Measurements from ENCODE around the gene DENND6B.

Gene DENND6B

DNA sequence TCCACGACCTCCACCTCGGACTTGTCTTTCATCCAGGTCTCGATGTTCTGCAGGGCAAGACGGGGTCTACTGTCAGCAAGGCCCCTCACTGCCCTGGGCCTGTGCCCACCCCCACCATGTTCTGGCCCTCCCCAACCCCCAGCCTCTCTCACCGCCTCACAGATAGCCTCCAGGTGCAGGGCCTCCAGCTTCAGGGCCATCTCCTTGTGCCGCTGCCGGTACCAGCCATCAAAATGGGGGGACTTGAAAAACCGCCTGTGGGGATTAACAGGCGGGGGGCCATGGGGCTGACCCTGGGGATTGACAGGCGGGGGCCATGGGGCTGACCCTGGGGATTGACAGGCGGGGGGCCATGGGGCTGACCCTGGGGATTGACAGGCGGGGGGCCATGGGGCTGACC lies 14.4 kb downstream of the DENND6B start:
- H3K27ac Mint-ChIP-seq, result no peak overlapping the region
- no peaks in the 10 kb centered on the region for H3K27me3 Mint-ChIP-seq
- no peaks in the 10 kb centered on the region for H3K36me3 Mint-ChIP-seq
- H3K4me1 Mint-ChIP-seq, result peaks cover 16% of the 10 kb centered on the region
- no peak overlapping the region for H3K4me3 Mint-ChIP-seq
- H3K9me3 Mint-ChIP-seq, result no peaks in the 10 kb centered on the region

DNA sequence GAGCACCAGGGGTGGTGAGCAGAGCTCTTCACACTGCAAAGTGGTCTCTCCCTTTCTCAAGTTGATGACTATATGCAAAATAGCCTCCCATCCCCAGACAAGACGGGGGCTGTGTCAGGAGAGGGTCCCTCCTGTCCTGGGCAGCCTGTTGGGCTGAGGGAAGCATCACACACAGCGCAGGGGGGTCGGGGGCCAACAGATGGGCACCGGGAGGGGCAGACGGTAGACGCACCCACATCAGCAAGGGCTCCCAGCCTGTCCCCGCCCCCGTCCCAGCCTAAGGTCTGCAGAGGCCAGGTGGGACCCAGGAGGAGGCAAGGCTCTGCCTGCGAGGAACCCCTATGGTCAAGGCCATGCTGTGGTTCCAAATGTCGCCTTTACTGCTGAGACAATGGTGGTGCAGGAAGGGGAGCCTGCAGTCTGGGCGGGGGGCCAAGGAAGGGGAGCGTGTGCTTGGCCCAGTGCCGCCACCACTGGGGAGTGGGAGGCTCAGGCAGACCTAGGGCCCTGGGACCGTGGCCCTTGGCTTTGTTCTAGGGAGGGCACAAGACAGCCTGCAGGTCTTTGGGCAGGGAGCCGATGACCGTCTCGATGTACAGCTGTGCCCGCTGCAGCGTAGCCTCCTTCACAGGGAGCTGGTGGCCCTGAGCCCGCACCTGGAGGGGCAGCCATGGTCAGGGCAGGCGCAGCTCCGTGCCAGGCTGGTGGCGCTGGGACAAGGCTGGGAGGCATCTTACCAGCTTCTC lies 15.0 kb downstream of the DENND6B start:
- no peaks in the 10 kb centered on the region for H3K27me3 Mint-ChIP-seq
- H3K9me3 Mint-ChIP-seq, result no peaks in the 10 kb centered on the region
- H3K4me3 Mint-ChIP-seq, result no peak overlapping the region
- H3K36me3 Mint-ChIP-seq, result no peaks in the 10 kb centered on the region
- H3K27ac Mint-ChIP-seq, result no peak overlapping the region
- H3K4me1 Mint-ChIP-seq, result peaks cover 16% of the 10 kb centered on the region

DNA sequence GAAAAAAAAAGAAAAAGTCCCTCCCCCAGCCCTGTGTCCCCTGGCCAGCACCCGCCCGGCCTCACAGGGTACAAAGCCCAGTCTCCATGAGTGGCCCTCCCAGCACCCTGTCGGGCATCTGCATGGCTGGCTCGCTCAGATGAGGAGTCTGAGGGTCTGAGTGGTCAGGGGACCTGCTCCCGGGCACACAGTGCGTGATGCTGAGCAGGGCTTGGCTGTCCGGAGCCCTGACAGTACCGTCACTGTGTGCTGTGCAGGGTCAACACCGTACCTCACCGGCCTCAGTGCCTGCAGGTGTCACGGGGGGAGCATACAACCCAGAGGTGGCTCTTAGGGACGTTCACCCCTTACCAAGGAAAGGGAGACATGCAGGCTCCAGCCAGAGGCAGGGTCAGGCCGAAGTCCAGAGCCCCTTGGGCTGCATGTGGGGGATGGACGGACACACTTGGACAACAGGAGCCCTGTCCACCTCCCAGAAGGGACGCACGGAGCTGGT lies 15.8 kb downstream of the DENND6B start:
- Mint-ChIP-seq H3K9me3 (no peaks in the 10 kb centered on the region), H3K27me3 (peaks cover 1% of the 10 kb centered on the region), H3K27ac (no peak overlapping the region), H3K4me3 (no peak overlapping the region), H3K36me3 (no peaks in the 10 kb centered on the region), H3K4me1 (peaks cover 20% of the 10 kb centered on the region)

DNA sequence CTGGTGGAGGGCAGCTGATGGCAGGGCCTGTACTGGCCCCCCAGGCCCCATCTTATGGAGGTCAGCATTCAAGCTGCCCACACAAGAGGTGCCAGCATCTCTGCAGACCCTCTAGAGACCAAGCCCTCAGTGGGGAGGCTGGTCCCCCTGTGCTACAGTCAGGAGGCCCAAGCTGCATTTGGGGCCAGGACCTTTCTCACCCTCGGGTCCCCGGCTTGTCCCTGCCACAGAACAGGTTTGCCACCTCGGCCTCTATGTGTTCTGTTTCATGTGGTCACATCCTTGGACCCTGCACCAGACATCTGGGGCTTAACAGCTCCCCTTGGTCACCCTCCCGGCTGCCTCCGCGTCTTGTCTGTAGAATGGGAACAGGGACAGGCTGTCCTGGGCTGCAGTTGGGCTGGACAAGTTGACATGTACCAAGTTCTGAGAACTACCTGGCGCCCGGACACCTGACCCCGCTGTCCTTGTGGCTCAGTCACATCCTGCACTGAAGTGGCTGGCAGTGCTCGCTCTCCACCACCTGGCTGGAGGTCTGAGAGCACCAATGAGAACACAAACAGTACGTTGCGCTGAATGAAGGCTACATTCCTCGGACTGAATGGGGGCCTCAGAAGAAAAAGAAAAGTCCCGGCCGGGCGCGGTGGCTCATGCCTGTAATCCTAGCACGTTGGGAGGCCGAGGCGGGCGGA lies 16.6 kb downstream of the DENND6B start:
- no peaks in the 10 kb centered on the region for H3K9me3 Mint-ChIP-seq
- H3K27me3 Mint-ChIP-seq, result peaks cover 3% of the 10 kb centered on the region
- H3K27ac Mint-ChIP-seq, result no peak overlapping the region
- peaks cover 17% of the 10 kb centered on the region for H3K4me1 Mint-ChIP-seq
- no peak overlapping the region for H3K4me3 Mint-ChIP-seq
- no peaks in the 10 kb centered on the region for H3K36me3 Mint-ChIP-seq

DNA sequence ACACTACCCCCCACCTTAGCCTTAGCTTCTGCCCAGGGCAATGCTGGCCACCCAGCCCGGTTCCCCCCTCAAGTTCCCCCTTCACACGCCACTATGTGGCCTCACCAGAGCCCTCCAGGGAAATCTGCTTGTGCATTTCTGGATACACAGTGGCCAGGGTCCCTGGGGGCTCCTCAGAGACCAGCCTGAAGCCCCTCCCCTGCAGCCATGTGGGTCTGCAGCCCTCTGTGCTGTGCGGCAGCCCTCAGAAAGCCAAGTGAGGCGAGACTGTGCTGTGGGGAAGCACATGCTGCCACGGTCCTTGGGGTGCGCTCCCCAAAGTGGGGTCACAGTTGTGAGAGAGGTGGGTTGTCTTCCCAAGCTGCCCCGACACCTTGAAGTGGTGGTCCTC lies 17.2 kb downstream of the DENND6B start:
- Mint-ChIP-seq H3K4me3 (no peak overlapping the region), H3K27me3 (peaks cover 3% of the 10 kb centered on the region), H3K36me3 (no peaks in the 10 kb centered on the region), H3K27ac (no peak overlapping the region), H3K4me1 (peaks cover 16% of the 10 kb centered on the region), H3K9me3 (no peaks in the 10 kb centered on the region)

DNA sequence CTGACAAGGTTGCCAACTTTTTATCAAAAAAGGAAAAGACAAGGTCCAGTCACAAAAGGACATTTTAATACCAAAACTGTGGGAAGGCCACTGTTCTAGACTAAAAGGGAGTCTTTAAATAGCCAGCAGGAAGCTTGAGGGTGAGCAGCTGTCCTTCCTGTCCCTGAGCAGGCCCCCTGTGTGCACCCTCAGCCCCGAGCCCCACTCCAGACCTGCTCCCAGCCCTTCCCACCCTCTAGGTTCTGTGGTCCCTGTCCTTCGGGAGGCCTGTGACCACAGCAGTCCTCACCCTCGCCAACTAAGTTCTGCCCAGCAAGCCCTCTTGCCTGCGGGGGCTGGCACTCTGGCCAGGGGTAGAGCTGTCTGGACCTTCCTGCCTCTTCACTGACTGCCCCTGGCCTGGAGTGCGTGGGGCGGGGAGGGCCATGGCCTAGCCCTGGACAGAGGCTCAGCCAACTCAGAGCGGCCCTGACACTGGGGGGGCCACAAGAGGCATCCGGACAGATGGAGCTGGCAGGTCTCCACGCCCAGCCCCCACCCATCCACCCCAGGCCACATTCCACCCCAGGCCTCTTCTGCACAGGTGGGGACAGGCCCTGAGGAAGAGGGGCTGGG lies 17.7 kb downstream of the DENND6B start:
- Mint-ChIP-seq H3K36me3 (no peaks in the 10 kb centered on the region), H3K4me1 (peaks cover 11% of the 10 kb centered on the region), H3K4me3 (no peak overlapping the region), H3K27ac (no peak overlapping the region), H3K27me3 (peaks cover 5% of the 10 kb centered on the region), H3K9me3 (no peaks in the 10 kb centered on the region)

DNA sequence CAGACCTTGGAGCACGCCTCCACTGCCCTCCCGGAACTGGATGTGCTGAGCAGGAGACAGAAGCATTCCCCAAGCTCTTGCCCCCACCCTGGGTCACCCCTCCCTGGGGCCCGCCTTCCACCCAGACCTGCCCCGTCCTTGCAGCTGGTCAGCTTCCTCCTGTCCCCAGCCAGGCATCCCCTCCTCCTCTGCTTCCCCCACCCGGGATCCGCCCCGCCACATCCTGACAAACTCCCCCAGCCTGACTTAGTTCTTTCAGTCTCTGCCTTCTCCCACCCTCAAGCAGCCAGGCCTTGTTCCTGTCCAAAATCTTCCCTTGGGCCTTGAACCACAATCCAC lies 18.2 kb downstream of the DENND6B start:
- no peak overlapping the region for H3K27ac Mint-ChIP-seq

DNA sequence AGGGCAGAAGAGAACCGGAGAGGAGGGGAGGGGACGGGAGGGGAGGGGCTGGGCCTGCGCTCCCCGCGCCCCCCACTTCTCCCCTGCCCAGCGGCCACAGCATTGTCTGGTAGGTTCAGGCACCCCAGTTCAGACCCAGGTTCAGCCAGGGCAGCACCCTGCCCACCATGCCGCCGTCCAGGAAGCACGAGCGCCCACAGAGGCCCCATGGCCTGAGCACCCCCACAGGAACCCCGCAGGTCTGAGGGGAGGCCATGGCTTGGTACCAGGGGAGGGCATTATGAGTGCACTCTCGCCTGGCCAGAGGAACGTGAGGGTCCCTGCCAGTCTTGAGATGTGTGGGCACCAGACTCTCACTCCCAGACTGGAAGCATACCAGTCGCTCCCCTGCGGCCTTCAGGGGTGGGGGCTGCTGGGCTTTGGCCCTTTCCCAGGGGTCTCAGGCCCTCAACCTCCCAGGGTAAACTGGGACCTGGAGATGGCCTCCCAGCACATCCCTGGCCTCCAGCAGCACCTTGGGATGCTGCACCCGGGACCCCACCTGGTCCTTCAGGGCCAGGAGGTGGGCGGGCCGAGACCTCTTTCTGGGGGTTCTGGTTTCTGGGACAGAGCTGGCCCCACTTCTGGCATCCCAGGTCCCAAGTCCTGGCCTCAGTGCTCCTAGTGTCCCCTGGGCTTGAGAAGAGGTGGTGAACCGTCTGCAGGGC lies 18.8 kb downstream of the DENND6B start:
- H3K27me3 Mint-ChIP-seq, result peaks cover 5% of the 10 kb centered on the region

More for the DNA sequence above, 18.2 kb downstream of the DENND6B start:
- no peaks in the 10 kb centered on the region for H3K9me3 Mint-ChIP-seq
- no peak overlapping the region for H3K4me3 Mint-ChIP-seq
- H3K4me1 Mint-ChIP-seq, result peaks cover 6% of the 10 kb centered on the region
- peaks cover 5% of the 10 kb centered on the region for H3K27me3 Mint-ChIP-seq
- H3K36me3 Mint-ChIP-seq, result no peaks in the 10 kb centered on the region

DNA sequence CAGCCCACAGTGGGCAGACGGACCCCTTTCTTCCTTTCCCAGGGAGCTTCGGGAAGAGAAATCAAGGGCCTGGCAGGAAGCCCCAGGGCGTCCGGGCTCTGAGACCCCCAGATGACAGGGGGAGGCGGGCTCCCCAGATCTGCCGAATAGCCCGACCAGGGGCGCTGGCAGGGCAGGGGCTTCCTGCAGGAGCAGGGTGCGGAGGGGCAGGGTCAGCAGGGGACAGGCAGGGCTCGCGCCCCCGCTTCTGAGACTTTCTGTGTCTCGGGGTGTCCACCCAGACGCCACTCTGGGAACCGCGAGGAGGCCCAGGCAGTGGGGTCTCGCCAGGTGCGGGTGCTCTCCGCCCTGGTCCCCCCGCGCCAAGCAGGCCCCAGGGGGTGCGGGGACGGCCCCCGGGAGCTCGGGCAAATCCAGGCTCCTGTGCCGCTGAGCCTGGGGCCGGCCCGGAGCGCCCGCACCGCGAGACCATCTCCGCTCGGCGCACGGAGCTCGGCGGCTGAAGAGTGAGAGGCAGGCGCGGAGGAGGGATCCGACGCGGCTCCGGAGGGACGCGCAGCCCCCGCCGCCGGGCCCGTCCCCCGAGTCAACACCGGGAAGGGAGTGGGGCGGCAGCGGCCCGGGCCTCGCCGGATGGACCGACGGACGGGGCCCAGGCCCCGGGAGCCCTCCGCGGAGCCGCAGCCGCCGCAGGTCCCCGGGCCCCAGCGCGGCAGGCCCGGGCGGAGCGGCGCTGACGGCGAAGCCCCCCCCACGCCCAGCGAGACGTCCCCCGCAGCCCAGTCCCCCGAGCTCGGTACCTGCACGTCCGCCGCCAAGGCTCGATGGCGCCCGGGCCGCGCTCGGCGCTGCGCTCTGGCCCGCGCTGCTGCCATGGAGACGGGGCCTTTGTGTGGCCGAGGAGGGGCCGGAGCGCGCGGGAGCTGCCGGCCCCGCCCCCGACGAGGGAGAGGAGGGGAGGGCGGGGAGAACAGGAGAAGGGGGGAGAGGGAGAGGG lies 19.8 kb downstream of the DENND6B start, which contains the start of gene PLXNB2:
TSS of gene PLXNB2 (minus strand) at position 894 of the 997 bp plus-strand sequence. CDS start 17,062 bp downstream, outside the sequence.
- Mint-ChIP-seq H3K27ac (no peak within 1 kb of the TSS), H3K27me3 (peaks cover 5% of the 10 kb centered on the region), H3K4me3 (no peak within 1 kb of the TSS)

More for the DNA sequence above, 18.8 kb downstream of the DENND6B start:
- Mint-ChIP-seq H3K9me3 (no peaks in the 10 kb centered on the region), H3K4me3 (no peak overlapping the region), H3K36me3 (no peaks in the 10 kb centered on the region), H3K27ac (no peak overlapping the region), H3K4me1 (peaks cover 6% of the 10 kb centered on the region)

DNA sequence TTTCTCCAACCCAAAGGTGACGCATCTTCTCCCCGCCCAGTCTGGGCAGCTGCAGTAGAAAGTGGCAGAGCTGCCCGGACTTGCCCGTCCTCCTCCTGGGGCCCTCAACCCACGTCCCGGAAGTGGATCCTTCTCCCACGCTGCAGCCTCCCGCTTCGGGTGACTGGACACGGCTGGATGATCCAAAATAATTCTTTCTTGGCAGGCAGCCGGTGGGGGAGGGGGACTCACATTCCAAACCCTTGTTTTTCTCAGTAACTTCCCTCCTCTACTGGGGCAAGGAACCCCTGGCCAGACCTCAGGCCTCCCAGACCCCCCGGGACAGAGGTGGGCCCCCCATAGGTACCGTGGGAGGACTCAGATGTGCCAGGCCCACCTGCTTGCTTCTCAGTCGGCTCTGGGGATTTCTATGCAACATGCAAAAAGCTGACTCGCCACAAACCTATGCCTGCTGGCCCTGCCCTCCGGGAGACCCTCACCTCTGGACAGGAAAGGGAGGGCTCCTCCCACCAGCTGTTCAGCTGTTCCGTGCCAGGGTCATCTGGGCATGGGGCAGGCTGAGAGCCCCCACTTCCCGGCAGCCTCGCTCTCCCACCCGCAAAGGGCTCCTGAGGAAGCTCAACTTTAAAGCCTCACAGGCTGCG lies 20.8 kb downstream of the DENND6B start:
- Mint-ChIP-seq H3K27ac (no peak overlapping the region), H3K9me3 (no peaks in the 10 kb centered on the region), H3K4me1 (peaks cover 6% of the 10 kb centered on the region)

More for the DNA sequence above, 19.8 kb downstream of the DENND6B start, which contains the start of gene PLXNB2:
- no peaks in the 10 kb centered on the region for H3K9me3 Mint-ChIP-seq
- peaks cover 6% of the 10 kb centered on the region for H3K4me1 Mint-ChIP-seq
- H3K36me3 Mint-ChIP-seq, result no peaks in the 10 kb centered on the region

DNA sequence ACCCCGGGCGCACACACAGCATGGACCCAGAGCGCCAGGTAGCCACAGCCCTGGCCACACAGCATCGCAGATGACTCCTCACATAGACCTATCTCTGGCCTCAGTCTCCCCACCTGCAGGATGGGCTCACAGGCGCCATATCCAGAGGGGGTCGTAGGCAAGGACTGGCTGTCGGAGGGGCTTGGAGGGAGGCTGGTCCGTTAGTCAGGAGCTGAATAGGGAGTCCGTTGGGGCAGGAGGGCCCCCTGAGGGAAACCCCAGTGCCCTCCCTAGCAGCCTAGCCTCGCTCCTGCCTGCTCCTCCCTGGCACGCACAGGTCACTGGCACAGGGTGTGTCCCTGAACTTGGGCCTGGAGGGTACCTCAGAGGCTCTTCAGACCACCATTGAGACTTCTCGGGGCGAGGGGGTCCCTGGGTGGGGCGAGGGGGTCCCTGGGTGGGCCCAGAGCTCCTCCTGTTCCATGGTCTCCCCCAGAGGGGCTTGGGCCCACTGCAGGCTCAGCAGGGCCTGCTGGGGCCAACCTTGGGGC lies 21.4 kb downstream of the DENND6B start:
- H3K4me3 Mint-ChIP-seq, result no peak overlapping the region
- H3K9me3 Mint-ChIP-seq, result no peaks in the 10 kb centered on the region
- no peak overlapping the region for H3K27ac Mint-ChIP-seq
- H3K27me3 Mint-ChIP-seq, result peaks cover 5% of the 10 kb centered on the region
- peaks cover 6% of the 10 kb centered on the region for H3K4me1 Mint-ChIP-seq
- no peaks in the 10 kb centered on the region for H3K36me3 Mint-ChIP-seq

More for the DNA sequence above, 20.8 kb downstream of the DENND6B start:
- no peaks in the 10 kb centered on the region for H3K36me3 Mint-ChIP-seq
- peaks cover 5% of the 10 kb centered on the region for H3K27me3 Mint-ChIP-seq
- H3K4me3 Mint-ChIP-seq, result no peak overlapping the region

DNA sequence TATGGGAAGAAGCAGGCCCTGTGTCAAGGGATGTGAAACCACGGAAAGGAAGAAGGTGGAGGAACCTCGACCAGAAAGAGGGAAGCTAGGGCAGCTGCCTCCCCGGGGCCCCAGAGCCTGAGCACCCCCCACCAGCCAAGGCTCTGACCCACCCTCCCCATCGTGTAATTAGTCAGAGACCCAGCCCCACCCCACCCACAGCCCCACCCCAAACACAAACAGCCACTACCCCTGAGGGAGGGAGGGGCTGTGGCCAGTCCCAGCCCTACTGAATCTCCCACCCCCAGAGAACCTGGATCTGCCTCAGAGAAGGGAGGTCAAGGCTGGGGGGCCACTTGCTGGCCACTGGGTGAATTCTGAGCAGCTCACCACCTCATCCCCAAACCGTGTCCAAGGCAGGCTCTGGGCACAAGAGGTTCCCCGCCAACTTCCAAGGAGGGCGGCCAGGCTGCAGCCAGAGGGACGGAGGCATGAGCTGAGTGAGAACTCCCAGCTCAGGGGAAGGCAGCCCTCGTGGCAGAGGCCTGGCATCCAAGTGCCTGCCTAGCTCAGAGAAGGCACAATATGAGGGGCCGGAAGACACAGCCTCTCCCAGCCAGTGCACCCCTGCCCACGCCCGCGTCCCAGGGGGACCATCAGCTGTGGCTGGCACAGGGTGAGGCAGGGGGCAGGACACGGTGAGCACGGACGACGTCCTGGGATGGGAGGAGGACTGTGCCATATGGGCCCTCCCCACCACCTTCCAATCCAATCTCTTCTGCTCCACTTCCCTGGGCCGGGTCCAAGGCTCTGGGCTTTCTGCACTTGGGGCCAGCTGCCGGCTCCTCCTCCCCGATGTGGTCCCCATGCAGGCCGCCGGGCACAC lies 22.1 kb downstream of the DENND6B start:
- no peaks in the 10 kb centered on the region for H3K9me3 Mint-ChIP-seq
- no peaks in the 10 kb centered on the region for H3K36me3 Mint-ChIP-seq
- H3K4me1 Mint-ChIP-seq, result peaks cover 6% of the 10 kb centered on the region
- no peak overlapping the region for H3K4me3 Mint-ChIP-seq
- peaks cover 5% of the 10 kb centered on the region for H3K27me3 Mint-ChIP-seq
- no peak overlapping the region for H3K27ac Mint-ChIP-seq

DNA sequence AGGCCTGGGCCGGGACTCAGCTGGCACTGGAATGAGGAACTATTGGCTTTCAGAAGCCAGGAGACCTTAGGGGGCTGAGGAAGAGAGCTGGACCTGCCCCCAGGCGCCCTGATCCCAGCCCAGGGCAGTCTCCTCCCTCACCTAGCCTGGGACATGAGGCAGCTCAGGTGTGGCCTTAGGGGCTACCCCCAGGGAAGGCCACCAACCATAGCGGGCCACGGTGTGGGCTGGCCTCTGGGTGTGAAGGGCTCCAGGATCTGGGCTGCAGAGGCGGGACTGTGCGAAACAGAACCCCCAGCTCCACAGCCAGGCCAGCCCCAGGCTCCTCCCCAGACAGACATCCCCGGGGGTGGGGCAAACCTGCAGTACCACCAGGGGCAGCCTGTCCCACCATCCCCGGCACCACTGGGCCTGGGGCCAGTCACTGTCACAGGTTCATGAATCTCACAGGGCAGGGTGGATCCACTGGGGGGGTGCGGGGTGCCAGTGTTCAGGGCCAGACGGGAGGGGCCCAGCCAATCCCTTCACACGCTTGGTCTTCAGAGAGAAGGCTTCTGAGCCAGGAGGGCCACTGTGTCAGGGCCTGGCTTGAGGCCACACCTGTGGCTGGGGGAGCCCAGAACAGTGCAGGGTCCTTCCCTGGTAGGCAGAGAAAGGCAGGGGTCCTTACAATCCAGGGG lies 22.8 kb downstream of the DENND6B start:
- H3K27me3 Mint-ChIP-seq, result peaks cover 5% of the 10 kb centered on the region
- H3K36me3 Mint-ChIP-seq, result no peaks in the 10 kb centered on the region
- no peaks in the 10 kb centered on the region for H3K9me3 Mint-ChIP-seq
- H3K27ac Mint-ChIP-seq, result no peak overlapping the region
- H3K4me3 Mint-ChIP-seq, result no peak overlapping the region
- H3K4me1 Mint-ChIP-seq, result peaks cover 6% of the 10 kb centered on the region

Measured in activated naive CD4-positive, alpha-beta T cell treated with anti-CD3 and anti-CD28 coated beads, Interleukin-2, amount 50 U/mL, for 24 hours (primary cell).